GM10847 (cell line): ENCODE results near the gene NACC2.

Experiments
- POLR2A ChIP-seq: IDR thresholded peaks from 2 replicates; pipeline ENCODE4 v1.6.1; 2011; ENCODE audit not compliant: insufficient read length; ENCODE audit errors: extremely low read depth

Gene NACC2

GRCh38 chr9:135956802-135957174 is 138.3 kb downstream of the NACC2 start:
- TF ChIP-seq POLR2A, result no peak
